HG02973 (cell line): ENCODE measurements around the gene TDRD9.

Source experiments
- ATAC-seq: cut with Tn5 transposase; IDR thresholded peaks from one replicate; pipeline ENCODE4 v1.9.1; 2021; ENCODE audit warnings: moderate library complexity; ENCODE audit not compliant: unreplicated experiment

Gene TDRD9

DNA sequence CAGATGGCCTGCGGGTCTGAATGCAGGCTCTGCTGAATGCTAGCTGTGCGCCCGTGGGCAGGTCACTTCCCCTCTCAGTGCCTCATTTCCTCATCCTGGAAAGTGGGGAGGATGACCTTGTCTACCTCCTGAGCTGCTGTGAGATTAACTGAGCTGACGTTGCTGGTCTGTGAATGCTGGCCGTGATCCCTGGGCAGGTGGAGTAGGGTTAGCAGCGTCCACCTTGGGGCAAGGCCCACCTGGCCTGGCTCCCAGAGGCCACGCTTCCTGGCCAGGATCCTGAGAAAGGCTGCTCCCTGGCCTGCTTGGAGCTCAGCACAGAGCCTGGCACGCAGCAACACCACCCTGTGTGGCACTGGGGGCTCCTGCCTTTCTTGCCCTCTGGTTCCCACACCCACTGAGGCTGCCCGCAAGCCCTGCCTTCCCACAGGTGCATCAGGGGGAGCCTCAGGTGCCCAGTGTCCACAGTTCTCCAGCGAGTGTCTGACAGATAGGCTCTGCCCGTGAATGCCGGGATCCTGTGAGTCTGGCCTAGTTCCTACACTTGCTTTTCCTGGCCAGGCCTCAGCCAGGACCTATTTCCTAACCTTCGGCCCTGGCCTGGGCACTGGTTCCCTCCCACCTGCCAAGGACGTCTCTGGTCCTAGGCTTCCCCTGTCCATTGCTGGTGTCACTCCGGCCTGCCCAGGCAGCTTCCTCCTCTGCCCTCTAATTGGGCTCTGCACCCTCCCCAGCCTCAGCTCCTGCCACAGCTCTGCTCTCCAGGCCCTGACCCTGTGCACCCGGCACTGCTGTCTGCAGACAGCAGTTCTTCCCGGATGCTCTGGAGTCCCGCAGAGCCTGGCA, 37.2 kb upstream of the TDRD9 start:
- ATAC-seq, result no peak

DNA sequence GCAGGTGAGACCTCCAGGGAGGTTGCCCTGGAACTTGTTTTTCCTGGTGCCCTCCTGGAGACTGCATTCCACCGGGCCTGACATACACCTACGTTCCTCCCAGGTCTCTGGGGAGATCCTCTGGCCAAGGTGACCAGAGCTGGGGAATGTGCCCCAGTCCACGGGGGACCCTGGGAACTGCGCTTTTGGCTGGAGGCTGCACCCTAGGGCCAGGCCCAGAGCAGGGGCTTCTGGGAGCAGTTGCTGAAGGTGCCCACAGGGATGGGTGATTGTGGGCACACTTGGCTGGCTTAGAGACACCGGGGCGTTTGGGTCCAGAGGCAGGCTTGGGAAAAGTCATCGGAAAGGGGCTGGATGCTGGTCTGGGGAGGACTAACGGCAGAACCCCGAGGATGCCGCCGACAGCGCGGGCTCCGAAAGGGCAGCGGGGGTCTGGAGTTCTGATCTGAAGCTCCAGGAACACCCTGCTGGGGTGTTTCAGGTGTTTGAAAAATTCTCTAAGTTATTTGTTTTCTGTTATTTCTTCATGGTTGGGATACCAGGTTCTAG, 36.5 kb upstream of the TDRD9 start:
- ATAC-seq, result no peak

DNA sequence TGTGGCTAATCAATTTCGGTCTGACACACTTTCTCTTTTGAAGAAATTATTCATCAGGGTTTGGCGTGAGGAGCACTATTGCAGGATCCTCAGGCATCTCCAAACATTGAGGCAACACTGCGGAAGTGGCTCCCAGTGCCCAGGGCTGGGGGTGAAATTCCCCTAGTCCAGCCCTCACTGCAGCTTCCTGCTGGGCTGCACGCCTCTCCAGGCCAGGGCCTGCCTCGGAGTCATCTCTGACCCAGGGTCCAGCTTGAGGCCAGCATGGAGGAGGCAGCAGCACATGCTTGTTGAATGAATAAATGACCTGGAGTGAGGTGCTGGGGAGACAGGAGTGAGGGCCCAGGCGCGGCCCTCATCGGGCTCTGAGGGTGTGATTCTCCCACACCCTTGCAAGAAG, 36.0 kb upstream of the TDRD9 start:
- no peak for ATAC-seq

GRCh38 chr14:103894034-103894722, 34.1 kb upstream of the TDRD9 start:
- no peak for ATAC-seq

- ATAC-seq, result no peak
Observed at GRCh38 chr14:103894723-103895059, 33.6 kb upstream of the TDRD9 start.

- no peak for ATAC-seq
Observed at GRCh38 chr14:103896578-103896977, 31.7 kb upstream of the TDRD9 start.

- ATAC-seq, result no peak
Observed at GRCh38 chr14:103897075-103897947, 30.9 kb upstream of the TDRD9 start.

- no peak for ATAC-seq
Observed at GRCh38 chr14:103898204-103898603, 30.1 kb upstream of the TDRD9 start.

DNA sequence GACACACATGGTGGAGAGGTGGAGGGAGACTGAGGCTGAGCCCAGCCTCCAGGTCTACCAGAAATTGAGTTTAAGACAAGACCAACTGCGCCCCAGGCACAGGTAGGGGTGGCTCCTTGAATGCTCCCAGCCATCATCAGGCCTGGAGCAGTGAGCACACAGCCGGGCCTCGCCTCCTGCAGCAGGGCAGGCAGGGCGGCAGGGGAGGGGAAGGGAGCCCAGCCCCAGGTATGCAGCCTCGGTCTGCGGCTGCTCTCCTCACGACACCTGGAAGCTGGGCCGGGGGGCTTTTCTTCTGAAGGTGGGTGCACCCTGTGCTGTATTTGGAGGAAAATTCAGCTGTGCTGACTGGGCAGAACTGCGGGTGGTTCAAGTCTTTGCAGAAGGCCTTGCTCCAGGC, 29.5 kb upstream of the TDRD9 start:
- ATAC-seq, result no peak

DNA sequence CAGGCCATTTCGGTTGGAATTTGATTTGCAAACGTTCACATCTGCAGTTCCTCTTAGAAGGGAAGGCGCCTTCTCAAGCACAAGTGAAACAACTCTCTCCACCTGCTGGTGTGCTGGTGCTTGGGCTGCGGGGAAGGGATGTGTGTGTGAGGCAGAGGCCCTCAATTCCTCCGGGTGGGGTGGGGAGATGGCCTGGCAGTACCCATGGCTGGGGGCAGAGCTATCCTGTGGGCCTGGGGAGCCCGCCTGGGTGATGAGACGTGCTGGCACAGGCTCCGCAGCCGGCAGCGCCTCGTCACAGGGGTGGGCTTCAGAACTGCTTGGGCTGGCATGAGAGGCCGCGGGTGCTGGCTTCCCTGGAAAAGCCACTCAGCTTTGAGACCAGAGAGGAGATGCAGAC, 28.9 kb upstream of the TDRD9 start:
- no peak for ATAC-seq

GRCh38 chr14:103899833-103900232, 28.4 kb upstream of the TDRD9 start:
- no peak for ATAC-seq

GRCh38 chr14:103904493-103905107, 23.7 kb upstream of the TDRD9 start:
- ATAC-seq, result no peak

- no peak for ATAC-seq
Observed at GRCh38 chr14:103905842-103906456, 22.3 kb upstream of the TDRD9 start.

GRCh38 chr14:103908580-103908979, 19.7 kb upstream of the TDRD9 start:
- no peak for ATAC-seq

DNA sequence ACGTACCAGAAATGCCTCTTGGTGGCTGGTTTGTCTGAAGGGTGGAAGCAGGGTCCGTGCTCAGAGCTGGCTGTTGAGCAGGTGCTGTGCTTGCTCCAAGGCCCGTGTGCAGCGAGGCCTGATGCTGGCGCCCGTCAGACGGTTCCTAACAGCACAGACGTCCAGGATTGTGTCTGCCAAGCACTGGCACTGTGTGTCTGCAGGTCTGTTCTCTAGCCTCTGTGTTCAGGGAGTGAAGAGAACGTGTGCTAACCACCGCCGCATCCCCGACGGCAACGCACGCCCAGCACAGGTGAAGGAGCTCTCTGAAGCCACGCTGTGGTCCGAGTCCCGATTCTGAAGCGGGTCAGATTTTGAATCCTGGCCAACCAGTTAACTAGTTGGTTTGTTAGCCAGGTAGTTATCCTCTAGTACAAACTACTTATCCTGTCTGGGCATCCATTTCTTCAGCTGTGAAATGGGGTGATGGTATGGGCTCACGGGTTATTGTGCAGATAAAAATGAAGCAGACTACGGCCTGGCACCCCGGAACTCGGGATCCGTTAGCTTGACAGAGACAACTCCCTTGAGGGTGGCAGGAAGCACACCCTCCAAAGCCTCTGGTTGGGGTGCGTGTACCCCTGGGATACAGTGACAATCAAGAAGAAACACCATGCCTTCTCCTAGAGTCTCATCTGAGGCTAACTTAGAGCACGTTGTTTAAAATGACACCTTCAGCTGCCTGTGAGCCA, 18.6 kb upstream of the TDRD9 start:
- no peak for ATAC-seq

GRCh38 chr14:103910262-103910935, 17.9 kb upstream of the TDRD9 start:
- ATAC-seq, result no peak

DNA sequence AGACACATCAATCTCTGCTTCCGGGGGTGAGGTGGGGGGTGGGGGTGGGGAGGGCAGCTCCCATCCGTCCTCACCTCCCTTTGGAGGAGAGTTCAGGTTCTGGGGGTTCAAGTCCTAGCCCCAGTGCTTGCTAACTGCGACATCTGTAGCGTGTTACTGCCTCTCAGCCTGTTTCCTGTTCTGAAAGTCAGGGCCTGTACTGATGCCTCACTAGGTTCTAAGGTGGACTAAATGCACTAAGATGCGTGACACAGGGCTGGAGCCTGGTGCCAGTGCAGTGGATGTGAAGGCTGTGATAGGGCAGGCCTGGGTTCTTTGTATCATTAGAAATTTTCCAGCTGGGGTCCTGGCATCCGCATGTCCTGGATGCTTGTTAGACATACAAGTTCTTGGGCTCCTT, 17.3 kb upstream of the TDRD9 start:
- no peak for ATAC-seq

- ATAC-seq, result no peak
Observed at GRCh38 chr14:103915616-103916015, 12.6 kb upstream of the TDRD9 start.

DNA sequence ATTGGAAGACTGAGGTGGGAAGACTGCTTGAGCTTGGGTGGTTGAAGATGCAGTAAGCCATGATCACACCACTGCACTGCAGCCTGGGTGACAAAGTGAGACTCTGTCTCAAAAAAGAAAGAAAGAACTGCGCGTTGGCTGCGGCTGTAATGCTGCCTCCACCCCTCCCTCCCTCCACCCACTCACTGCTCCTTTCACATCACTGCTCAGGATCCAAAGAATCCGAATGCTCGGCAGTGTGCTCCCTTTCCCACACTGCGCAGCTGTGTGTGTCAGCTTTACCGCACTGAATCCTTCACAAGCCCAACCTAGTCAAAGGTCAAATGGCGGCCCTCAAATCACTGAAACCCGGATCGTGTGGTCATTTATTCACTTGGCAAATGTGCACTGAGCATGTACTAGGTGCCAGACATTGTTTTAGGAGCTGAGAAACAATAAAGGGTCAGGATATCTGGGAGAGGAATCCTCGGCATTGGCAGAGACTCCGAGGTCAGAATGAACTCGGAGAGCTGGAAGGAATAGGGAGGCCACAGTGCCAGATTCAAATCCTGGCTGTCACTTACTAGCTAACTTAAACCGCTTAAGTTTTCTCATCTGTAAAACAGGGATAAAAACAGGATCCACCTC, 11.5 kb upstream of the TDRD9 start:
- ATAC-seq, result no peak
